Astrocyte (in vitro differentiated cells and primary cell): ENCODE results near the gene ARL15. TPM values are rescaled to one million over a fixed set of nuclear protein-coding genes. Genes with fewer than 3 reads are reported as not detected.

Experiments
- DNase-seq: peaks from one replicate; pipeline ENCODE4 v3.0.0-alpha.2; 2010; ENCODE audit warnings: low read depth
- FAIRE-seq: peaks from 2 replicates; lab custom pipeline; 2011; peaks lifted over from hg19 to GRCh38; lab: Jason Lieb, UNC
- H2AFZ ChIP-seq: 2 replicates; pipeline ENCODE4 v1.6.0; 2012; ENCODE audit warnings: low read depth, low read length, inconsistent platforms
- H3K27ac ChIP-seq: 2 replicates; pipeline ENCODE4 v1.5.1; 2011; ENCODE audit warnings: low read depth, low read length, inconsistent platforms
- H3K27me3 ChIP-seq: 2 replicates; pipeline ENCODE4 v1.6.0; 2011; ENCODE audit warnings: low read length, inconsistent platforms; ENCODE audit not compliant: insufficient read depth
- H3K36me3 ChIP-seq: 2 replicates; pipeline ENCODE4 v1.5.1; 2011; ENCODE audit warnings: low read length, inconsistent platforms; ENCODE audit not compliant: insufficient read depth
- H3K4me1 ChIP-seq: 2 replicates; pipeline ENCODE4 v1.5.1; 2011; ENCODE audit warnings: low read length, inconsistent platforms; ENCODE audit not compliant: insufficient read depth
- H3K4me2 ChIP-seq: 2 replicates; pipeline ENCODE4 v1.6.0; 2012; ENCODE audit warnings: low read length, inconsistent platforms
- H3K4me3 ChIP-seq: 2 replicates; pipeline ENCODE4 v1.5.1; 2011; ENCODE audit warnings: low read depth, mild to moderate bottlenecking, low read length, inconsistent platforms; ENCODE audit not compliant: insufficient read depth
- H3K79me2 ChIP-seq: 2 replicates; pipeline ENCODE4 v1.6.0; 2012; ENCODE audit warnings: mild to moderate bottlenecking, low read length, inconsistent platforms; ENCODE audit not compliant: insufficient read depth
- H3K9ac ChIP-seq: 2 replicates; pipeline ENCODE4 v1.6.0; 2012; ENCODE audit warnings: mild to moderate bottlenecking, low read length, inconsistent platforms
- H3K9me3 ChIP-seq: 2 replicates; pipeline ENCODE4 v1.5.1; 2012; ENCODE audit warnings: low read depth, mild to moderate bottlenecking, low read length, inconsistent platforms; ENCODE audit not compliant: insufficient read depth
- H4K20me1 ChIP-seq: 2 replicates; pipeline ENCODE4 v1.6.0; 2012; ENCODE audit warnings: low read length, inconsistent platforms; ENCODE audit not compliant: insufficient read depth
- H3K27ac Mint-ChIP-seq: one replicate; pipeline ENCODE4 v1.8.0; 2021; ENCODE audit warnings: mild to moderate bottlenecking, mixed read lengths; ENCODE audit not compliant: unreplicated experiment
- H3K27me3 Mint-ChIP-seq: one replicate; pipeline ENCODE4 v1.8.0; 2021; ENCODE audit warnings: low read depth, mixed read lengths; ENCODE audit not compliant: unreplicated experiment
- H3K36me3 Mint-ChIP-seq: one replicate; pipeline ENCODE4 v1.8.0; 2021; ENCODE audit warnings: low read depth, mixed read lengths; ENCODE audit not compliant: unreplicated experiment
- H3K4me1 Mint-ChIP-seq: one replicate; pipeline ENCODE4 v1.8.0; 2021; ENCODE audit warnings: low read depth, mixed read lengths; ENCODE audit not compliant: unreplicated experiment
- H3K4me3 Mint-ChIP-seq: one replicate; pipeline ENCODE4 v1.8.0; 2021; ENCODE audit warnings: mild to moderate bottlenecking, moderate library complexity, mixed read lengths; ENCODE audit not compliant: unreplicated experiment
- H3K9me3 Mint-ChIP-seq: one replicate; pipeline ENCODE4 v1.8.0; 2021; ENCODE audit warnings: mild to moderate bottlenecking, mixed read lengths; ENCODE audit not compliant: unreplicated experiment
- EZH2 ChIP-seq: IDR thresholded peaks from 2 replicates; pipeline ENCODE4 v1.6.1; 2012; ENCODE audit warnings: mild to moderate bottlenecking, low read length, inconsistent platforms; ENCODE audit not compliant: insufficient read depth
- total RNA-seq: library from RNA; stranded (reverse); gene quantifications from 2 replicates; pipeline ENCODE4 v1.2.1, GENCODE V29; 2021
- TF ChIP-seq, protein P1 (sequence below): IDR thresholded peaks from 2 replicates; pipeline ENCODE4 v1.5.1; 2011; ENCODE audit warnings: low read depth, mild to moderate bottlenecking, inconsistent platforms, low read length, moderate library complexity; ENCODE audit not compliant: insufficient read depth

The ARL15 gene
- total RNA-seq, 1 donor from 2014 or later, result 29.1 TPM

DNA sequence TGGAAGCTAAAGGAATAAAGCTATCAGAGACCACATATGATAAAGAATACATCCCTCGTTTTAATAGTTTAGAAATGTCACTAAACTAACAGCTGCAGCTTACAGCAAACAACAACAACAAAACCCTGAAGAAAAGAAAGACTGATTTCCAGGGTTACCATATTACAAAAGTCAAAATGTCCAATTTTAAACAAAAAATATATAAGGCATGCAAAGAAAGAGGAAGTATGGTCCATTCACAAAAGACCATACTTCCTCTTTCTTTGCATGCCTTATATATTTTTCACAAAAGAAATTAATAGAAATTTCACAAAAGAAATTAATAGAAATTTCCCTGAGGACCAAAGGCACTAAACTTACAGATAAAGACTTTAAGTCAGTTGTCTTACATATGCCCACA lies 354.2 kb downstream of the ARL15 start:
- Mint-ChIP-seq H3K27me3 (no peaks in the 10 kb centered on the region), H3K9me3 (peaks cover 8% of the 10 kb centered on the region), H3K36me3 (peaks cover 4% of the 10 kb centered on the region), H3K4me3 (no peak overlapping the region), H3K27ac (no peak overlapping the region), H3K4me1 (no peaks in the 10 kb centered on the region)
- H4K20me1 ChIP-seq, result no peaks in the 10 kb centered on the region
- no peak overlapping the region for H3K4me2 ChIP-seq
- no peaks in the 10 kb centered on the region for H3K9me3 ChIP-seq
- no peak overlapping the region for H2AFZ ChIP-seq
- no peak overlapping the region for H3K27ac ChIP-seq
- H3K4me3 ChIP-seq, result no peak overlapping the region
- H3K9ac ChIP-seq, result no peak overlapping the region
- FAIRE-seq, result no peak
- no peaks in the 10 kb centered on the region for H3K27me3 ChIP-seq
- no peak for DNase-seq
- no peaks in the 10 kb centered on the region for H3K4me1 ChIP-seq
- H3K79me2 ChIP-seq, result no peaks in the 10 kb centered on the region
- TF ChIP-seq, protein P1, sequence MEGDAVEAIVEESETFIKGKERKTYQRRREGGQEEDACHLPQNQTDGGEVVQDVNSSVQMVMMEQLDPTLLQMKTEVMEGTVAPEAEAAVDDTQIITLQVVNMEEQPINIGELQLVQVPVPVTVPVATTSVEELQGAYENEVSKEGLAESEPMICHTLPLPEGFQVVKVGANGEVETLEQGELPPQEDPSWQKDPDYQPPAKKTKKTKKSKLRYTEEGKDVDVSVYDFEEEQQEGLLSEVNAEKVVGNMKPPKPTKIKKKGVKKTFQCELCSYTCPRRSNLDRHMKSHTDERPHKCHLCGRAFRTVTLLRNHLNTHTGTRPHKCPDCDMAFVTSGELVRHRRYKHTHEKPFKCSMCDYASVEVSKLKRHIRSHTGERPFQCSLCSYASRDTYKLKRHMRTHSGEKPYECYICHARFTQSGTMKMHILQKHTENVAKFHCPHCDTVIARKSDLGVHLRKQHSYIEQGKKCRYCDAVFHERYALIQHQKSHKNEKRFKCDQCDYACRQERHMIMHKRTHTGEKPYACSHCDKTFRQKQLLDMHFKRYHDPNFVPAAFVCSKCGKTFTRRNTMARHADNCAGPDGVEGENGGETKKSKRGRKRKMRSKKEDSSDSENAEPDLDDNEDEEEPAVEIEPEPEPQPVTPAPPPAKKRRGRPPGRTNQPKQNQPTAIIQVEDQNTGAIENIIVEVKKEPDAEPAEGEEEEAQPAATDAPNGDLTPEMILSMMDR, result no peak
- no peak for TF ChIP-seq EZH2
- no peaks in the 10 kb centered on the region for H3K36me3 ChIP-seq

DNA sequence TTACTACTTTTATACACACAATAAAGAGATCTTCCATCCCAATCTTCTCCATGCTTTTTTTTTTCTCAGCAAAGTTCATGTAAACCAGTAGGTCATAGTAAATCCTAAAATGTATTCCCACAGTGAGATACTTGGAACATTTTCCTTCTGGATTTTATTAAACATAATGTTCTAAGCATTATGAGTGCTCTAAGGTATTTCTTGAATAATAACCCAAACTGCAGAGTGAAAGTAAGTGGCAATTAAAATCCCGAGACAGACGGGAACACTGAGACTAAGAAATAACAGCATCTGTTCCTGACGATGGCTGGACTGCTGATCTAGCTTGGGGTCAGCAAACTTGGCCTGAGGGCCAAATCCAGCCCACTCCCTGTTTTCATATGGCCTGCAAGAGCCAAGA lies 359.8 kb downstream of the ARL15 start:
- no peaks in the 10 kb centered on the region for H3K4me1 ChIP-seq
- no peaks in the 10 kb centered on the region for H3K27me3 Mint-ChIP-seq
- no peak overlapping the region for H3K4me3 Mint-ChIP-seq
- peaks cover 1% of the 10 kb centered on the region for H3K36me3 Mint-ChIP-seq
- H3K9me3 ChIP-seq, result no peaks in the 10 kb centered on the region
- H3K36me3 ChIP-seq, result no peaks in the 10 kb centered on the region
- no peaks in the 10 kb centered on the region for H3K27me3 ChIP-seq
- no peak overlapping the region for H3K4me3 ChIP-seq
- no peaks in the 10 kb centered on the region for H3K79me2 ChIP-seq
- no peak overlapping the region for H3K27ac ChIP-seq
- TF ChIP-seq, protein P1, result no peak
- no peak for TF ChIP-seq EZH2
- H3K9ac ChIP-seq, result no peak overlapping the region
- no peak overlapping the region for H3K27ac Mint-ChIP-seq
- no peaks in the 10 kb centered on the region for H4K20me1 ChIP-seq
- no peaks in the 10 kb centered on the region for H3K4me1 Mint-ChIP-seq
- FAIRE-seq, result no peak
- no peak for DNase-seq
- H3K9me3 Mint-ChIP-seq, result no peaks in the 10 kb centered on the region
- H3K4me2 ChIP-seq, result no peak overlapping the region
- H2AFZ ChIP-seq, result no peak overlapping the region

DNA sequence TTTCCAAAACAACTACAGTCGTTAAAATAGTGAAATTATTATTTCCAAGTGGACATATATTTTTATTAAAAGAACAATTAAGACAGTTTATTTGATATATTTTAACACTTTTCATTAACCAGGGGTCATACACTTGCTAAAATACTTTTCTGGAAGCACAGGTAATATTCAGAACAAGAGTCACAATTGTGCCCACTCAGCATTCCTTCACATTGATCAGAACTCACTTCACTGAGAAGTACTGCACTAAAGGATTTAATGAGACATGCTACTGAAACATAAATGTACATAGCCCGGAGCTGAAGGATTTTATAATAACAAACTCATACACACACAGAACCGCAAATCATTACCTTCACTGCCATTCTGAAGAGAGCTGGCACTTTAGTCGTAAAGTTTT lies 361.8 kb downstream of the ARL15 start:
- Histone ChIP-seq H3K4me3 (no peak overlapping the region), H3K27me3 (no peaks in the 10 kb centered on the region), H3K9me3 (no peaks in the 10 kb centered on the region), H3K9ac (no peak overlapping the region), H3K36me3 (no peaks in the 10 kb centered on the region), H3K4me1 (no peaks in the 10 kb centered on the region), H3K79me2 (no peaks in the 10 kb centered on the region), H2AFZ (no peak overlapping the region), H3K4me2 (no peak overlapping the region), H4K20me1 (no peaks in the 10 kb centered on the region), H3K27ac (no peak overlapping the region)
- Mint-ChIP-seq H3K36me3 (no peaks in the 10 kb centered on the region), H3K9me3 (no peaks in the 10 kb centered on the region), H3K4me3 (no peak overlapping the region), H3K27ac (no peak overlapping the region), H3K4me1 (peaks cover 9% of the 10 kb centered on the region), H3K27me3 (no peaks in the 10 kb centered on the region)
- no peak for DNase-seq
- no peak for FAIRE-seq
- TF ChIP-seq EZH2, result no peak
- TF ChIP-seq, protein P1, result no peak
